Subcutaneous adipose tissue (tissue), 4 donors: ENCODE measurements around the gene KRTAP10-7. TPM values are rescaled to one million over a fixed set of nuclear protein-coding genes. Genes with fewer than 3 reads are reported as not detected.

ENCODE experiments used
- CTCF ChIP-seq: fragments of 450-650 bp; IDR thresholded peaks from one replicate; pipeline ENCODE4 v1.5.1; 2016; ENCODE audit warnings: low read depth, mild to moderate bottlenecking, control low read depth, antibody characterized with exemption, moderate library complexity
- total RNA-seq, 4 donors: library from RNA; depleted of rRNA; stranded (reverse); fragments of >200 nt; gene quantifications; one replicate each; pipeline ENCODE4 v1.1.0, GENCODE V29; 2016

The KRTAP10-7 gene
- total RNA-seq, 4 donors from 2014 or later = not detected

GRCh38 chr21:44596068-44596725 is 4.2 kb upstream of the KRTAP10-7 start:
- TF ChIP-seq CTCF = no peak

GRCh38 chr21:44598061-44598460 is 2.3 kb upstream of the KRTAP10-7 start:
- no peak for TF ChIP-seq CTCF

GRCh38 chr21:44599264-44600029 is 950 bp upstream of the KRTAP10-7 start:
- no peak for TF ChIP-seq CTCF

DNA sequence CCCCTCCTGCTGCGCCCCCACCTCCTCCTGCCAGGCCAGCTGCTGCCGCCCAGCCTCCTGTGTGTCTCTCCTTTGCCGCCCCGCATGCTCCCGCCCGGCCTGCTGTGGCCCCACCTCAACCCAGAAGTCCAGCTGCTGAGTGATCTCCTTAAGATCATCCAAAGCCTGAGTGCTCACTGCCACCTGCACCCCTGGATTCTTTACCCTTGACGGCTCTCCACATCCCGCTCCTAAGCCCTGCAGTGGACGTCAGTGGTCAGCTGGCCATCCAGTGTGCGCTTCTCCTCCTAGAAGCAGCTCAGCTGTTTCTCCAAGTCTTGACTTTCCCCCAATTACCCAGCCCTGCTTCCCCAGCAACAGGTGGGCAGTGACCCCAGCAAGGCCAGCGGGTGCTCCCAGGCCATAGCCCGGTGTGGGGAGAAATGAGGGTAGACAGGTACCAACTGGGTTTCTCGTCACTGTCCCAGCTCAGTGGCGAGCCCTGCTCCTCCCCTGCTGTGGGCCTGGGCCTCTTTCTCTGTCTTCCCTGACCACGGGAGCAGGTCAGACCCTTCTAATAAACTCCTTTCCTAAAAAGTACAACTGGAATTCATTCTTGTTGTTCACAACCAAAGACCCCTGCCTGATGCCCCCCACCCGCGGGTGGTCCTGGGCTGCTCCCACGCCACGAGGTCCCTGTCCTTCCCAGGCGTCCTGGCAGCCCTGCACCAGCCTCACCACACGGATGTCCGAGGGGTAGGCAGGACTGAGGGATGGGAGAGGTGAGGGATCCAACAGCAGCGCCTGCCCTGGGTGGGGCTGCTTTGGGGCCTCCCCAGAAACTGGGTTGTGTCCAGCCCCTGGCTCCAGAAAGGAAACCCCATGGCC is 1.4 kb downstream of the KRTAP10-7 start:
- no peak for TF ChIP-seq CTCF

DNA sequence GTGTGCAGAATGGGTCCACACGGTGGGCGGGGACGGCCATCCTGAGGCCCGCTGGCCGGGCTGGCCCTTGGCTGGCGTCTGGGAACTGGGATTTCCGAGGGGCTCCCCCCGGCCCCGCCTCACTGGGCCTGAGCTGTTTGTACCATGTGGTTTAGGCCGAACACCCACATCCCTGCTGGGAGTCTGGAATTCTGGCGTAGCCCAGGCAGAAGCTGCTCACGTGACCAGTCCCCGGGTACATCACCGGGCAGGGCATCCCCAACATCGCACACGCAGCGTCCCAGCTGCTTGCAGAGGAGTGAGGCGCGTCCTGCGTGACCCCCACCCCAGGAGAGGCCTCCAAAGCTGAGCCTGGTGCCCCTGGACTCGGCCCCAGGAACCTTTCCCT is 2.1 kb downstream of the KRTAP10-7 start:
- no peak for TF ChIP-seq CTCF

- no peak for TF ChIP-seq CTCF
Measured at GRCh38 chr21:44603109-44603875, 2.9 kb downstream of the KRTAP10-7 start.
